HG02588 (cell line): ENCODE data around the gene FRYL.
"Not testable (repeated sequence)": the region's sequence is repeated elsewhere in the genome, so short reads cannot be mapped to it uniquely, and the experiment has no call there.

Experiments
- ATAC-seq: cut with Tn5 transposase; IDR thresholded peaks from one replicate; pipeline ENCODE4 v1.9.1; 2021; ENCODE audit warnings: mild to moderate bottlenecking, moderate library complexity; ENCODE audit not compliant: unreplicated experiment

FRYL gene

DNA sequence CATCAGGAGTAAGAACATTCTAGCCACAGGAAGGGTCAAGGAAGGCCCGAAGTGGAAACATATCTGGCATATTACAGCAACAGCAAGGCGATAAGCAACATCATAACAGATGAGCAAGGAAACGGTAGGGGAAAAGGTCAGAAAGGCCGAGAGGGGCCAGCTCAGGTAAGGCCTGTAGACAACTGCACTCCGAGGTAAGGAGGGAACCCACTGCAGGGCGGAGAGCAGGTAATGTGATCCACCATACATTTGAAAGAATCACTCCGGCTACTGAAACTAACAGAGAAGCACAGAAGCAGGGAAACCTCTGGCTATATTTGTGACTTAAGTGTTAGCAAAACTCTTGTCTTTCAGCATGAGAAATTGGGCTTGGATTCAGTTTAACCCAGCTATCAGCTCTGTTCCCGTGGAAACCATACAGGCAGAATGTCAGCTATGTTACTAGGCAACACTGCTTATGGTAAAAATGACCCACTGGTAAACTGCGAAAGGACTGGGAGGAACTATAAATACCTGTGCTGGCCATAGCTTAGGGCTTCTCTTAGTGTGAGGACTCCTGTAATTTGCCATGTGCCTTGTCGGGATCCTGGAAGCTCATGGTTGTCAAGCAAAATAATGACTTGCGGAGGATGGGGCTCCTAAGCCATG is 31.0 kb downstream of the FRYL start:
- no peak for ATAC-seq

DNA sequence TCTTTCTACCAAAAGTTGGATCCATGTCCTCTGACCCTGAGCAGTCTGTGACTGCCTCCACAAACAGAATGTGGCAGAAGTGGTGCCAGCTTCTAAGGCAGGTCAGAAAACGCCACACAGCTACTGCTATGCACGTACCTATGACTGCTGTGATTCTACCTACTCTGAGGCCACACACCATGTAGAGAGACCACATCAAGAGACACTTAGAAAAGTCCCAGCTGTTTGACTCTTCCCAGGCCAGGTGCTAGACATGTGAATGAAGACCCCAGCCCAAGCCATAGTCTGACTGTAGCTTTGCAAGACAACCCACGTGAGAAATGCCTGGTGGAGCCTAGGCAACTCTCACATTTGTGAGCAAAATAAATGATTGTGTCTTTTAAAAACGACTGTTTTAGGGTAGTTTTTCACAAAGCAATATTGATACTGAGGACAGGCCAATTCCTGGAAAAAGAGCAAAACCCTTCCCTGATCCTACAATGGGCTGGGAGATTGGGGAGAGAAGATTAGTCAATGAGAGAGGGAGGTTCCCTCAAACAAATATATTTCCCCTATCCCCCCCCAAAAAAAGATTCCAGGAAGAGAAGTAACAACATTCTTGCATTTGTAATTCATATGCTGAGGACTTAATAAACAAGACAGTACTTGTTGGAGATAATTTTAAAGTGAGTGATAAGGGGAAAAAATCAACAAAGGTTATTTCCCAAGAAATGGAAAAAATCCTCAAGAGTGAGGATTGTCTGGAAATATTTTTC is 33.3 kb downstream of the FRYL start:
- ATAC-seq: no peak

DNA sequence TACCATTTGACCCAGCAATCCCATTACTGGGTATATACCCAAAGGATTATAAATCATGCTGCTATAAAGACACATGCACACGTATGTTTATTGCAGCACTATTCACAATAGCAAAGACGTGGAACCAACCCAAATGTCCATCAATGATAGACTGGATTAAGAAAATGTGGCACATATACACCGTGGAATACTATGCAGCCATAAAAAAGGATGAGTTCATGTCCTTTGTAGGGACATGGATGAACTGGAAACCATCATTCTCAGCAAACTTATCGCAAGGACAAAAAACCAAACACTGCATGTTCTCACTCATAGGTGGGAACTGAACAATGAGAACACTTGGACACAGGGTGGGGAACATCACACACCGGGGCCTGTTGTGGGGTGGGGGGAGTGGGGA is 34.9 kb downstream of the FRYL start:
- ATAC-seq: not testable (repeated sequence)

DNA sequence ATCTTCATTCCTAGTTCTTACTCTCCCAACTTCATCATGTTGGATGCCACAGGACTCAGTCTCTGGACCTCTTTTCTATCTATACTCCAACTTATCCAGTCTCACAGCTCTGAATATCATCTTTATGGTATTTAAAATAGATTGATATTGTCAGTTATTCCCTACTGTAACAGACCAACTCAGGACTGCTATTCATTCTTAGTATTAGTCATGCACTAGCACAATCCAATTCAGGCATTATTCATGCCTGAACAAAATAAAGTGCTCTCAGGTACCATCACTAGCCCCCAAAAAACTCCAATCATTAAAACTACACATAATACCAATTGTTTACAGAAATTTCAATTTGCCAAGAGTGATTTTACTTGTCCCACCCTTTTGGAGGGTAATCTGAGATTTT is 37.7 kb downstream of the FRYL start:
- no peak for ATAC-seq

DNA sequence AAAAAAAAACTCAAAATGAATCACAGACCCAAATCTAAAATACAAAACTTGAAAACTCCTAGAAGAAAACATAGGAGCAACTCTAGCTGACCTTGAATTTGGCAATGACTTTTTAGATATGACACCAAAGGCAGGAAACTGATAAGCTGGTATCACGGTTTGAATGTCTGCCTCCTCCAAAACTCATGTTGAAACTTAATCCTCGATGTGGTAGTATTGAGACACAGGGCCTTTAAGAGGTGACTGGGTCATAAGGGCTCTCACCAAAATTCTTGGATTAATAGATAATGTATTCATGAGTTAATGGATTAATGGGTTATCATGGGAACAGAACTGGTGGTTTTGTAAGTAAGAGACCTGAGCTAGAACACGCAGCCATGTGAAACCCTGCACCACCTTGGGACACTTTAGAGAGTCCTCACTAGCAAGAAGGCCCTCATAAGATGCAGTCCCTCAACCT is 40.5 kb downstream of the FRYL start:
- ATAC-seq: no peak

DNA sequence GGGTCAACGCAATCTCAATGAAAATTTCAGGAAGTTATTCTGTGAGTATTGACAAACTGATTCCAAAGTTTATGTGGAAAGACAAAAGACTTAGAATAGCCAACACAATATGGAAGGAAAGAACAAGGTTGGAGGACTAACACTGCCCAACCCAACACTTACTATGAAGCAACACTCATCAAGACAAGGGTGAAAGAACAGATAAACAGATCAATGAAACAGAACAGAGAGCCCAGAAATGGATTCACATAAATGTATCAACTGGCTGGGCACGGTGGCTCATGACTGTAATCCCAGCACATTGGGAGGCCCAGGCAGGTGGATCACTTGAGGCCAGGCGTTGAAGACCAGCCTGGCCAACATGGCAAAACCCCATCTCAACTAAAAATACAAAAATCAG is 41.2 kb downstream of the FRYL start:
- ATAC-seq: no peak

DNA sequence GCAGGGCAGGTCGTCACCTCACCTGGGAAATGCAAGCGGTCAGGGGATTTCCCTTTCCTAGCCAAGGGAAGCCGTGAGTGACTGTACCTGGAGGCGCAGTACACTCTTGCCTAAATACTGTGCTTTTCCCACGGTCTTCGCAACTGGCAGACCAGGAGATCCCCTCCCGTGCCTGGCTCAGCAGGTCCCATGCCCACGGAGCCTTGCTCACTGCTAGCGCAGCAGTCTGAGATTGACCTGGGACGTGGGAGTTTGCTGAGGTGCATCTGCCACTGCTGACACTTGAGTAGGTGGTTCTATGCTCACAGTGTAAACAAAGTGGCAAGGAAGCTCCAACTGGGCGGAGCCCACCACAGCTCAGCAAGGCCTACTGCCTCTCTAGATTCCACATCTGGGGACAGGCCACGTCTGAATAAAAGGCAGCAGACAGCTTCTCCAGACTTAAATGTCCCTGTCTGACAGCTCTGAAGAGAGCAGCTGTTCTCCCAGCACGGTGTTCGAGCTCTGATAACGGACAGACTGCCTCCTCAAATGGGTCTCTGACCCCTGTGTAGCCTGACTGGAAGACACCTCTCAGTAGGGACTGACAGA is 51.1 kb downstream of the FRYL start:
- not testable (repeated sequence) for ATAC-seq

DNA sequence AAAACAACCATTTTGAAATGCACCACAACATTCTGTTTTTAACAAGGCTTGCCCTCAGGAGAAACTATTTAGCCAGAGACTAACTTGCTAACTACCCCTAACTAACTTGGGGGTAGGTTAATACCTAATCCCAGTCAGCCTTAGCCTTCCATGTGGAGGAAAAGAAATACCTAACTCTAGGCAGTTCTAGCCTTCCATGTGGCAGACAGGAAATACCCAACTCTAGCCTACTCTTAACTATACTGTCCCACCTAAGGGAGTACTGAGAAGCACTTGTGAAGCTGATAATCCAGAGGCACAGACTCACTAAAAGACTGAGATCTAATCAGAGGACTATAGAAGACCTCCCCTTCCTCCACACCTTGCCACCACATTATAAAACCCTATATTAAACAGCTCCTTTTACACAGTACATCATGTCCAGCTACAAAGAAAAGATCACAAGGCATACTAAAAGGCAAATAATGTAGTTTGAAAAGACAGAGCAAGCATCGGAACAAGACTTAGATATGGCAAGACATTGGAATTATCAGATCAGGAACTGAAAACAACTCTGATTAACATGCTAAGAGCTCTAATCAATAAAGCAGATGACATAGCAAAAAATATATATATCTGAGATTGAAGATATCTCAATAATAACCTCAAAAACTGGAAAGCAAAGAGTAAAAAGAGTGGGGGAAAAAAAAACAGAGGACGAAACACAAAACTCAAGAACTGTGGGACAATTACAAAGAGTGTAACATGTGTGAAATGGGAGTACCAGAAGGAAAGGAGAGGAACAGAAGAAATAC is 52.2 kb downstream of the FRYL start:
- ATAC-seq: no peak

DNA sequence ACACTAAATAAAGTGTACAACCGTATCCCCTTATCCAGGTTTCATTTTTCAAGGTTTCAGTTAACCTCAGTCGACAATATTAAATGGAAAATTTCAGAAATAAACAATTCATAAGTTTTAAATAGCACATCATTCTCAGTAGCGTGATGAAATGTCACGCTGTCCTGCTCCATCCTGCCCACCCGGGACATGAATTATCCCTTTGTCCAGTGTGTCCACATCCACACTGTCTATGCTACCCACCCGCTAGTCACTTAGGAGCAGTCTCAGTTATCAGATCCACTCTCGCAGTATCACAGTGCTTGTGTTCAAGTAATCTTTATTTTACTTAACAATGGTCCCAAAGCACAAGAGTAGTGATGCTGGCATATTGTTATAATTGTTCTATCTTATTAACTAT is 54.7 kb downstream of the FRYL start:
- ATAC-seq: no peak

DNA sequence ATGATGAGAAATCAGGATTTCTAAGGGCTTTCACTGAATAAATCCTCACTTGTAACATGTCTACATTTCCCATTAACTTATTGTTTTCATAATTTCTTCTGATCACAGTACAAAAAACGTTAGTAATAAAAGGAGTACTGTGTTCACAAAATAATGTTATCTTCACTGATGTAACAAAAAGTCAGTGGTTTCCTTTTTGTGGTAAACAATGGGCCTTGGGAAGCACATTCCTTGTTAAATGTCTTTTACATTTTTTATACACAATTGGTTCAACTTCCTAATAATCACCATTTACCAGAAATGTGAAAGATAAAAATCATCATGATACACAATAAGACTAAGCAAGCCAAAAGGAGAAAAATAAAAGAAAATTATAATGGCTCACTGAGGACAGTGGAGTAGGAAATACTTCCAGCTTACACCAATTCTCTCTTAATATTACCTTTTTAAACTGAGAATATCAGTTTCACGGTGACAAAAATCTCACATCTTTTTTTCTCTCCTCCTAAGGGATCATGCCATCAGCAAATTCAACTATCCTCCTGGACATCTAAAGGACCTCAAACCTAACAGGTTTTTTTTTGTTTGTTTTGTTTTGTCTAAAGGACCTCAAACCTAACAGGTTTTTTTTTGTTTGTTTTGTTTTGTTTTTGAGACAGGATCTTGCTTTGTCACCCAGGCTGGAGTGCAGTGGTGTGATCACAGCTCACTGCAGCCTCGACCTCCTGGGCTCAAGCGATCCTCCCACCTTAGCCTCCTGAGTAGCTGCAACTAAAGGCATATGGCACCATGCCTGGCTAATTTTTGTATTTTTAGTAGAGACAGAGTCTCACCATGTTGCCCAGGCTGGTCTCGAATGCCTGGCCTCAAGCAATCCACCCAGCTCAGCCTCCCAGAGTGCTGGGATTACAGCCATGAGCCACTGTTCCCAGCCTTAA is 57.3 kb downstream of the FRYL start:
- no peak for ATAC-seq

DNA sequence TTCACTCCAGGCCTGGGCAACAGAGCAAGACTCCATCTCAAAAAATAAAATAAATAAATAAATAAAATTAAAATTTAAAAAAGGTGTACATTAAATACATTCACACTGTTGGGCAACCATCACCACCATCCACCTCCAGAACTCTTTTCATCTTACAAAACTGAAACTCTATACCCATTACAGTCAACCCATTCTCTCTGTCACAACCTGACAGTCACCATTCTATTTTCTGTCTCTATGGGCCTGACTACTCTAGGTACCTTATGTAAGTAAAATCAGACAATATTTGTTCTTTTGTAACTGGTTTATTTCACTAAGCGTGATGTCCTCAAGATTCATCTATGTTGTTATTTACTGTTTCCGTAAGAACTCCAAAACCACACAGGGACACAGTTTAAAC is 59.6 kb downstream of the FRYL start:
- no peak for ATAC-seq

DNA sequence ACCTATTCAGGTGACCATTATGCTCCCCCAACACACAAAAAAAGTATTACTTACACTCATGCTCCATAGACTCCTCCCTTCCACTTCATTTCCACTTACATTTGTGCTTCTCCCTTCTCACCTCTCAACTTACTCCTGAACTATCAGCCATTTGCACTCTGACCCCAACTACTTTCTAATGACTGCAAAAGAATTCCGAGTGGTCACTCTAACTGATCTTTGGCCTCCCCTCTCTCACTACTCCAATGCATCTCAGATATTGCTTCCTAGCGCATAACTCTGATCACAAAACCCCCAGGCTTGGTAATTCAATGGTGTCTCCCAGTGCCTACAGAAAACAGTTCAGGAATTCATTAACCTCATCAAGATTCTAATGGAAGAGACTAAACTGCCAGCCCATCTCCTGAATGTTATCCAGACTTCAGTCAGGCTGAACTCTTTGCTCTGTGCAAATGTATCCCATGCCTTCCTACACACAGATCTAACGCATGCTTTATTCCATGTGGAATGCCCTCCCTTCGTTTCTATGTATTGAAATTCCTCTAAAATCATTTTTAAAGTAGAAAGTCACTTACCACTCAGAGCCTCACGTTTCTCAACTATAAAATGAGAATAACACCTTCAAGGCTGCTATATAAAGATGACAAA is 61.1 kb downstream of the FRYL start:
- ATAC-seq: no peak

DNA sequence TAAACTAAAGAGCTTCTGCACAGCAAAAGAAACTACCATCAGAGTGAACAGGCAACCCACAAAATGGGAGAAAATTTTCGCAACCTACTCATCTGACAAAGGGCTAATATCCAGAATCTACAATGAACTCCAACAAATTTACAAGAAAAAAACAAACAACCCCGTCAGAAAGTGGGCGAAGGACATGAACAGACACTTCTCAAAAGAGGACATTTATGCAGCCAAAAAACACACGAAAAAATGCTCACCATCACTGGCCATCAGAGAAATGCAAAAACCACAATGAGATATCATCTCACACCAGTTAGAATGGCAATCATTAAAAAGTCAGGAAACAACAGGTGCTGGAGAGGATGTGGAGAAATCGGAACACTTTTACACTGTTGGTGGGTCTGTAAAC is 63.8 kb downstream of the FRYL start:
- not testable (repeated sequence) for ATAC-seq

DNA sequence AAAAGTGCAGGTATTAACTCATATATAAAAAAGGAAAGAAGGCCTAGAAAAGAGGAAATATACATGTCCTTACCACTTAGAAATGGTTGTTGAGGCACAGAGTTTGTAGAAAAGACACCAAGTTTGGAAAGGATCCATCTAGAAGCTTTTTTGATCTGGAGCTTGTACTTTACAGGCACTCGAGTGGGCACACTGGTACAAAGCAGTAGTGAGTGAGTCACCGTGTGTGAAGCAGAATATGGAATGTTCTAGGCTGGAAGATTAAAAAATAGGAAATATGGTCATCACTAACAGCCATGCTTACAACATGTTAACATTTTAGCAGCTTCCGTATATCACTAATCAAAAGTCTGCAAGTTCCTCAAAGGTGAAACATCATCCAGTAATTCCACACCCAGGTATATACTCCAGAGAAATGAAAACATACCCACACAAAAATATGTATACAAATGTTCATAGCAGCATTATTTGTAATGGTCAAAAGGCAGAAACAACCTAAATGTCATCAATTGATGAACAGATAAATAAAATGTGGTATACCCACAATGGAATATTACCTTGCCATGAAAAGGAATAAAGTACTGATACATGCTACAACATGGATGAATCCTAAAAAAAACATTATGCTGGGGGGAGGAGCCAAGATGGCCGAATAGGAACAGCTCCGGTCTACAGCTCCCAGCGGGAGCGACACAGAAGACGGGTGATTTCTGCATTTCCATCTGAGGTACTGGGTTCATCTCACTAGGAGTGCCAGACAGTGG is 69.5 kb downstream of the FRYL start:
- ATAC-seq: no peak

DNA sequence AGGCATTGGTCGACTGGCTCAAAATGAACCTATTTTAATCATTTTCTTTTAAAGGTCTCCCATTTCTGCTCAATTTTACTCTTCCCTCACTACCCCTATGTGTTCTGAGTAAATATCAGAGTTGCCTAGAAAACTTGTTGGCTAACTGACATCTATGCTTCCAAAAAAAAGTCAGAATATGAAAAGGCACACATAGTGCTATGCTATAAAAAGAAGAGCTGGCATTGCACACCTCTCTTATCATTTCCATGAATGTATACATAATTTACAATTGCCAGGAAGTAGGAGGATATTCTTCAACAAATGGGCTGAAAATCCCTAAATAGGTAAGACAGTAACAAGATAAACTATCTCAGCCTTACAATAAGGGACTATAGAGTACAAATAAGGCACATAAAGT is 70.2 kb downstream of the FRYL start:
- ATAC-seq: no peak

DNA sequence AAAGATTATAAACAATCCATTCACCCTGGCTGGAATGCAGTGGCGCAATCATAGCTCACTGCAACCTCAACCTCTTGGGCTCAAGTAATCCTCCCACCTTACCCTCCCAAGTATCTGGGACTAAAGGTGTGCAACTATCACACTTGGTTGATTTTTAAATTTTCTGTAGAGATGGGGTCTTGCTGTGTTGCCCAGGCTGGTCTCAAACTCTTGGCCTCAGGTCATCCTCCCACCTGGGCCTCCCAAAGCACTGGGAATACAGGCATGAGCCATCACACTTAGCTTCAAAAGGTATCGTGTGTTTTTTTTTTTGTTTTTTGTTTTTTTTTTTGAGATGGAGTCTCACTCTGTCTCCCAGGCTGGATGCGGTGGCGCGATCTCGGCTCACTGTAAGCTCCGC is 71.5 kb downstream of the FRYL start:
- ATAC-seq: no peak

DNA sequence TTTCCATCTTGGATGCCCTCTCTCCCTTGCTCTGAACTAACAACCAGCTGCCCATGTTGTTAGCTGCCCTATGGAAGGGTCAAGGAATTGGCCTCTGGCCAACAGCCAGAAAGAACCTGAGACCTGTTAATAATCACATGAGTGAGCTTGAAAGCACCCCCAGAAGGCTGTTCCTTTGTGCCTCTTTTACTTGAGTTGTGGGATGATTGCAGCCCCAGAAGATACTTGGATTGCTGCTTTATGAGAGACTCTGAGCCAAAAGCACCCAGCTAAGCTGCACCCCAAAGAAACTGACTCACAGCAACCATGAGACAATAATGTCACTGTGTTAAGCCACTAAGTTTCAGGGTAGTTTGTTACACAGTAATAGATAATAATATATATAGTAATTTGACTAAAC is 73.3 kb downstream of the FRYL start:
- no peak for ATAC-seq

DNA sequence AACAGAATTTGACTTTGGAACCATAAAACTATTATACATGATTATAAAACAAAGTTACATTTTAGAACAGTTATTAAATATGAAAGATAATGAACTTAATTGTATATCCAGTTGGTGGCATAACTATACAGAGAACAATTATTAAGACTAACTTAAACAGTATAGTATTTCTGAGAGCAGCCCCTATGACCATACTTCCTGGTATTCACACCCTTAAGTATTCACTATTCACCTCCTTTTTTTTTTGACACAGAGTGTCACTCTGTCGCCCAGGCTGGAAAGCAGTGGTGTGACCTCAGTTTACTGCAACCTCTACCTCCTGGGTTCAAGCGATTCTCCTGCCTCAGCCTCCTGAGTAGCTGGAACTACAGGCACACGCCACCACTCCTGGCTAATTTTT is 74.5 kb downstream of the FRYL start:
- no peak for ATAC-seq
